Neural cell (in vitro differentiated cells): Measurements from ENCODE around the gene CHP2. TPM values are rescaled to one million over a fixed set of nuclear protein-coding genes. Genes with fewer than 3 reads are reported as not detected.

Experiments
- H2AFZ ChIP-seq: fragments of 200-600, 300-800 bp; sonication (generic), shearing (Covaris generic); 2 replicates; pipeline ENCODE4 v1.6.0; 2014; ENCODE audit warnings: low read depth, mild to moderate bottlenecking, antibody characterized with exemption, low read length, moderate library complexity
- H3F3A ChIP-seq: fragments of 200-600 bp; shearing (Covaris generic); 2 replicates; pipeline ENCODE4 v1.6.1; 2016; ENCODE audit warnings: mild to moderate bottlenecking, moderate library complexity, mixed read lengths, antibody characterized with exemption, low read length; ENCODE audit not compliant: insufficient read depth, poor library complexity, severe bottlenecking
- H3K27ac ChIP-seq: fragments of 200-600, 300-800 bp; sonication (generic), shearing (Covaris generic); 2 replicates; pipeline ENCODE4 v1.5.1; 2014; ENCODE audit warnings: mild to moderate bottlenecking, low read length, moderate library complexity
- H3K27me3 ChIP-seq: fragments of 300-800, 200-600 bp; sonication (generic), shearing (Covaris generic); 2 replicates; pipeline ENCODE4 v1.6.0; 2014; ENCODE audit warnings: mild to moderate bottlenecking, low read depth, low read length, moderate library complexity; ENCODE audit not compliant: insufficient read depth
- H3K36me3 ChIP-seq: fragments of 300-800, 200-600 bp; sonication (generic), shearing (Covaris generic); 2 replicates; pipeline ENCODE4 v1.5.1; 2014; ENCODE audit warnings: mild to moderate bottlenecking, antibody characterized with exemption, low read length, moderate library complexity; ENCODE audit not compliant: insufficient read depth
- H3K4me2 ChIP-seq: fragments of 300-800, 200-600 bp; sonication (generic), shearing (Covaris generic); 2 replicates; pipeline ENCODE4 v1.6.0; 2014; ENCODE audit warnings: mild to moderate bottlenecking, low read length
- H3K4me3 ChIP-seq: fragments of 300-800, 200-600 bp; sonication (generic), shearing (Covaris generic); 2 replicates; pipeline ENCODE4 v1.5.1; 2014; ENCODE audit warnings: mild to moderate bottlenecking, low read length, moderate library complexity
- H3K79me2 ChIP-seq: fragments of 200-600 bp; shearing (Covaris generic); replicated peaks from 2 replicates; pipeline ENCODE4 v1.6.0; 2014; ENCODE audit warnings: mild to moderate bottlenecking, low read length, moderate library complexity; ENCODE audit not compliant: insufficient read depth
- H3K9ac ChIP-seq: fragments of 300-800, 200-600 bp; sonication (generic), shearing (Covaris generic); 2 replicates; pipeline ENCODE4 v1.6.1; 2016; ENCODE audit warnings: mild to moderate bottlenecking, low read length, mixed read lengths
- H3K9me2 ChIP-seq: fragments of 200-600 bp; shearing (Covaris generic); 2 replicates; pipeline ENCODE4 v1.6.1; 2016; ENCODE audit warnings: mild to moderate bottlenecking, low read length, mixed read lengths; ENCODE audit not compliant: insufficient read depth
- H3K9me3 ChIP-seq: fragments of 200-600, 300-800 bp; sonication (generic), shearing (Covaris generic); 2 replicates; pipeline ENCODE4 v1.6.1; 2016; ENCODE audit warnings: mild to moderate bottlenecking, mixed run types, low read length, moderate library complexity, mixed read lengths
- H4K20me1 ChIP-seq: fragments of 200-600 bp; shearing (Covaris generic); 2 replicates; pipeline ENCODE4 v1.6.1; 2016; ENCODE audit warnings: mild to moderate bottlenecking, mixed run types; ENCODE audit not compliant: insufficient read depth
- EP300 ChIP-seq: fragments of 450-650 bp; conservative IDR thresholded peaks from 2 replicates; pipeline ENCODE4 v1.6.1; 2014; ENCODE audit warnings: antibody characterized with exemption, mild to moderate bottlenecking, moderate library complexity; ENCODE audit not compliant: poor library complexity, severe bottlenecking
- EZH2 ChIP-seq: fragments of 200-600, 300-800 bp; shearing (Covaris generic), sonication (generic); IDR thresholded peaks from 2 replicates; pipeline ENCODE4 v1.6.1; 2014; ENCODE audit warnings: antibody characterized with exemption, low read length, borderline replicate concordance, mild to moderate bottlenecking; ENCODE audit not compliant: insufficient read depth, poor library complexity, severe bottlenecking
- MXI1 ChIP-seq: fragments of 450-650 bp; conservative IDR thresholded peaks from 2 replicates; pipeline ENCODE4 v1.6.1; 2014; ENCODE audit warnings: antibody characterized with exemption, mild to moderate bottlenecking; ENCODE audit not compliant: poor library complexity, severe bottlenecking
- POLR2AphosphoS5 ChIP-seq: IDR thresholded peaks from 2 replicates; pipeline ENCODE4 v1.6.1; 2012
- RAD21 ChIP-seq: fragments of 450-650 bp; conservative IDR thresholded peaks from 2 replicates; pipeline ENCODE4 v1.6.1; 2014; ENCODE audit warnings: antibody characterized with exemption, mild to moderate bottlenecking, moderate library complexity
- SMC3 ChIP-seq: fragments of 450-650 bp; conservative IDR thresholded peaks from 2 replicates; pipeline ENCODE4 v1.6.1; 2014; ENCODE audit warnings: antibody characterized with exemption, mild to moderate bottlenecking, moderate library complexity; ENCODE audit not compliant: poor library complexity
- TAF1 ChIP-seq: IDR thresholded peaks from 2 replicates; pipeline ENCODE4 v1.6.1; 2012; ENCODE audit warnings: low read depth
- polyA plus RNA-seq: library from polyadenylated mRNA; depleted of rRNA; stranded (reverse); fragments of >200 nt; gene quantifications from 2 replicates; pipeline ENCODE4 v1.2.3, GENCODE V29; 2014
- TF ChIP-seq, protein P1 (sequence below): IDR thresholded peaks from 2 replicates; pipeline ENCODE4 v1.6.1; 2012; ENCODE audit warnings: borderline replicate concordance
- TF ChIP-seq, protein P2 (sequence below): fragments of 450-650 bp; IDR thresholded peaks from 2 replicates; pipeline ENCODE4 v1.5.1; 2014; ENCODE audit warnings: antibody characterized with exemption, mild to moderate bottlenecking, moderate library complexity; ENCODE audit not compliant: poor library complexity, severe bottlenecking

Gene CHP2
- polyA plus RNA-seq, 1 donor from 2014 or later, result not detected

DNA sequence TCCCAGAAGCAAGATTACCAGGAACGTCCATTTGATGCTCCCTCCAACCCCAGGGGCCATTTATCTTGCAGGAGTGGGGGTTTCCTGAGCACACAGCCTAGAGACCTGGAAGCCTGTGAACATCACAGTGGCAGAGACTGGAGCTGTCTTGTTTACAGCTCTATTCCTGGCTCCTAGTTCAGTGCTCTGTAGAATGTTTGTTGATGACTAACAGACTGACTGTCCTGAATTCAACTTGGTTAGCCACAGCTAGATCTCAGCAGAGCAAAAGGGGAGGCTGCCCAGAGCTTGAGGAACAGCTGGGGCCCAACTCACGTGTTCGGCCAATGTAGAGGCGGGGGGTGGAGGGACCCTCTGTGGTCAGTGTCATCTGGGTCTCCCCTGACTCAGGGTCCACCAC lies 48.4 kb upstream of the CHP2 start:
- Histone ChIP-seq H3K9me3 (no peaks in the 10 kb centered on the region), H3F3A (no peaks in the 10 kb centered on the region), H3K79me2 (no peaks in the 10 kb centered on the region), H3K9me2 (no peaks in the 10 kb centered on the region), H3K4me3 (no peak overlapping the region), H2AFZ (no peak overlapping the region), H3K27ac (no peak overlapping the region), H4K20me1 (no peaks in the 10 kb centered on the region), H3K9ac (no peak overlapping the region), H3K36me3 (no peaks in the 10 kb centered on the region), H3K4me2 (no peak overlapping the region), H3K27me3 (no peaks in the 10 kb centered on the region)
- TF ChIP-seq EZH2, result no peak
- TF ChIP-seq EP300, result no peak
- TF ChIP-seq RAD21, result no peak
- TF ChIP-seq, protein P1, sequence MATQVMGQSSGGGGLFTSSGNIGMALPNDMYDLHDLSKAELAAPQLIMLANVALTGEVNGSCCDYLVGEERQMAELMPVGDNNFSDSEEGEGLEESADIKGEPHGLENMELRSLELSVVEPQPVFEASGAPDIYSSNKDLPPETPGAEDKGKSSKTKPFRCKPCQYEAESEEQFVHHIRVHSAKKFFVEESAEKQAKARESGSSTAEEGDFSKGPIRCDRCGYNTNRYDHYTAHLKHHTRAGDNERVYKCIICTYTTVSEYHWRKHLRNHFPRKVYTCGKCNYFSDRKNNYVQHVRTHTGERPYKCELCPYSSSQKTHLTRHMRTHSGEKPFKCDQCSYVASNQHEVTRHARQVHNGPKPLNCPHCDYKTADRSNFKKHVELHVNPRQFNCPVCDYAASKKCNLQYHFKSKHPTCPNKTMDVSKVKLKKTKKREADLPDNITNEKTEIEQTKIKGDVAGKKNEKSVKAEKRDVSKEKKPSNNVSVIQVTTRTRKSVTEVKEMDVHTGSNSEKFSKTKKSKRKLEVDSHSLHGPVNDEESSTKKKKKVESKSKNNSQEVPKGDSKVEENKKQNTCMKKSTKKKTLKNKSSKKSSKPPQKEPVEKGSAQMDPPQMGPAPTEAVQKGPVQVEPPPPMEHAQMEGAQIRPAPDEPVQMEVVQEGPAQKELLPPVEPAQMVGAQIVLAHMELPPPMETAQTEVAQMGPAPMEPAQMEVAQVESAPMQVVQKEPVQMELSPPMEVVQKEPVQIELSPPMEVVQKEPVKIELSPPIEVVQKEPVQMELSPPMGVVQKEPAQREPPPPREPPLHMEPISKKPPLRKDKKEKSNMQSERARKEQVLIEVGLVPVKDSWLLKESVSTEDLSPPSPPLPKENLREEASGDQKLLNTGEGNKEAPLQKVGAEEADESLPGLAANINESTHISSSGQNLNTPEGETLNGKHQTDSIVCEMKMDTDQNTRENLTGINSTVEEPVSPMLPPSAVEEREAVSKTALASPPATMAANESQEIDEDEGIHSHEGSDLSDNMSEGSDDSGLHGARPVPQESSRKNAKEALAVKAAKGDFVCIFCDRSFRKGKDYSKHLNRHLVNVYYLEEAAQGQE, result no peak
- no peak for TF ChIP-seq MXI1

DNA sequence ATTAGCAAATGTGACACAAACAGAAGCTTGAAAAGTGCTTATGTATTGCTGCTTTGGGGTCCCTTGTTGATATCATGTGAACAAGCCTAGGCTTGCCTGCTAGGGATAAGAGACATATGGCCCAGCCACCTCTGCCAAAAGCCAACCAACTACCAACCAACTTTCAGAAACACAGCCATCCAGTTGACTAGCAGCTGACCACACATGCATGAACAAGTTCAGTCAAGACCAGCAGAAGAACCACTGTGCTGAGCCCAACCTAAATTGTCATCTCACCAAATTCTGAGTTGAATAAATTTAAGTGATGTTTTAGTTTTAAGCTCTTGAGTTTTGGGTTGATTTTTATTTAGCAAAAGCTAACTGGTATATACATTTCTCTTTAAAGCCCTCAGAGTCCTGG lies 45.3 kb upstream of the CHP2 start:
- no peaks in the 10 kb centered on the region for H3K36me3 ChIP-seq
- H3K4me3 ChIP-seq, result no peak overlapping the region
- H3K27ac ChIP-seq, result no peak overlapping the region
- TF ChIP-seq, protein P1, result no peak
- TF ChIP-seq EZH2 (no peak), RAD21 (no peak), TAF1 (no peak)
- no peaks in the 10 kb centered on the region for H3K9me2 ChIP-seq
- no peak overlapping the region for H2AFZ ChIP-seq
- no peaks in the 10 kb centered on the region for H3K79me2 ChIP-seq
- no peaks in the 10 kb centered on the region for H3F3A ChIP-seq
- H3K9ac ChIP-seq, result no peak overlapping the region
- peaks cover 24% of the 10 kb centered on the region for H3K27me3 ChIP-seq
- no peaks in the 10 kb centered on the region for H4K20me1 ChIP-seq
- no peak overlapping the region for H3K4me2 ChIP-seq
- no peaks in the 10 kb centered on the region for H3K9me3 ChIP-seq

DNA sequence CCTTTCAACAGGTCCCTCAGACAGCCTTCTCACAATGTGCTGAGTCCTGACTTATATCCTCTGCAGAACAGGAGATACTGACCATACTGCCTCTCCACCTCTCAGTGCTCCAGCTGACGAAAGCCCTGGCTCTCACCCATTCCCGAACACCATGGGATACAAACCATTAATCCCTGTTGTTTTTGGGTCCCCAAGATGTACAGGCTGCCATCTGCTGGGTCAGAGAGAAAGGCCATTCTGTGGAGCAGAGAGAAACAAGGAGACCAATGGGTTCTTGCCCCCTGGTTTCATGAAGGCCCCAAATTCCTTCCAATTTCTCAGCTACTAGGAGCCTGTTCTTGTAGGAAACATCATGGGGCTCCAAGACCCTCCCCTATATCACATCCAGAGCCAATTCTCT lies 44.8 kb upstream of the CHP2 start:
- no peak overlapping the region for H3K4me2 ChIP-seq
- H3K79me2 ChIP-seq, result no peaks in the 10 kb centered on the region
- no peak overlapping the region for H3K9ac ChIP-seq
- H3K36me3 ChIP-seq, result no peaks in the 10 kb centered on the region
- TF ChIP-seq EZH2 (no peak), TAF1 (no peak), POLR2AphosphoS5 (no peak), EP300 (no peak), MXI1 (no peak), SMC3 (no peak), RAD21 (no peak)
- TF ChIP-seq, protein P1, result no peak
- TF ChIP-seq, protein P2, sequence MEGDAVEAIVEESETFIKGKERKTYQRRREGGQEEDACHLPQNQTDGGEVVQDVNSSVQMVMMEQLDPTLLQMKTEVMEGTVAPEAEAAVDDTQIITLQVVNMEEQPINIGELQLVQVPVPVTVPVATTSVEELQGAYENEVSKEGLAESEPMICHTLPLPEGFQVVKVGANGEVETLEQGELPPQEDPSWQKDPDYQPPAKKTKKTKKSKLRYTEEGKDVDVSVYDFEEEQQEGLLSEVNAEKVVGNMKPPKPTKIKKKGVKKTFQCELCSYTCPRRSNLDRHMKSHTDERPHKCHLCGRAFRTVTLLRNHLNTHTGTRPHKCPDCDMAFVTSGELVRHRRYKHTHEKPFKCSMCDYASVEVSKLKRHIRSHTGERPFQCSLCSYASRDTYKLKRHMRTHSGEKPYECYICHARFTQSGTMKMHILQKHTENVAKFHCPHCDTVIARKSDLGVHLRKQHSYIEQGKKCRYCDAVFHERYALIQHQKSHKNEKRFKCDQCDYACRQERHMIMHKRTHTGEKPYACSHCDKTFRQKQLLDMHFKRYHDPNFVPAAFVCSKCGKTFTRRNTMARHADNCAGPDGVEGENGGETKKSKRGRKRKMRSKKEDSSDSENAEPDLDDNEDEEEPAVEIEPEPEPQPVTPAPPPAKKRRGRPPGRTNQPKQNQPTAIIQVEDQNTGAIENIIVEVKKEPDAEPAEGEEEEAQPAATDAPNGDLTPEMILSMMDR, result no peak
- H3K27me3 ChIP-seq, result peaks cover 29% of the 10 kb centered on the region
- H3K9me3 ChIP-seq, result no peaks in the 10 kb centered on the region
- H2AFZ ChIP-seq, result no peak overlapping the region
- no peak overlapping the region for H3K27ac ChIP-seq
- no peaks in the 10 kb centered on the region for H4K20me1 ChIP-seq
- no peak overlapping the region for H3K4me3 ChIP-seq
- no peaks in the 10 kb centered on the region for H3F3A ChIP-seq
- no peaks in the 10 kb centered on the region for H3K9me2 ChIP-seq
